GM18873 (cell line): ENCODE measurements around the gene RTN3.
"Not testable (repeated sequence)": the region's sequence is repeated elsewhere in the genome, so short reads cannot be mapped to it uniquely, and the experiment has no call there.

Source experiments
- ATAC-seq: cut with Tn5 transposase; IDR thresholded peaks from one replicate; pipeline ENCODE4 v1.9.1; 2021; ENCODE audit warnings: mild to moderate bottlenecking, moderate library complexity, moderate number of reproducible peaks; ENCODE audit not compliant: unreplicated experiment, low FRiP score

RTN3 gene

GRCh38 chr11:63680834-63681320 is 423 bp upstream of the RTN3 start:
- ATAC-seq: no peak

- ATAC-seq: peak; percentile 8
These were observed 1.0 kb downstream of the RTN3 start for GRCh38 chr11:63682066-63683021.

- no peak for ATAC-seq
These were observed 2.1 kb downstream of the RTN3 start for GRCh38 chr11:63683133-63683991.

- ATAC-seq: not testable (repeated sequence)
These were observed 3.9 kb downstream of the RTN3 start for GRCh38 chr11:63685158-63685721.

GRCh38 chr11:63686926-63687325 is 5.6 kb downstream of the RTN3 start:
- ATAC-seq: no peak

GRCh38 chr11:63687845-63688244 is 6.5 kb downstream of the RTN3 start:
- ATAC-seq: no peak

- no peak for ATAC-seq
These were observed 13.3 kb downstream of the RTN3 start for GRCh38 chr11:63694596-63694995.

GRCh38 chr11:63698976-63699733 is 17.9 kb downstream of the RTN3 start:
- ATAC-seq: no peak

- no peak for ATAC-seq
These were observed 18.6 kb downstream of the RTN3 start for GRCh38 chr11:63699896-63700295.

- ATAC-seq: no peak
These were observed 24.2 kb downstream of the RTN3 start for GRCh38 chr11:63705526-63705925.

- ATAC-seq: no peak
These were observed 27.5 kb downstream of the RTN3 start for GRCh38 chr11:63708764-63709163.

- ATAC-seq: no peak
These were observed 28.1 kb downstream of the RTN3 start for GRCh38 chr11:63709336-63709884.

- ATAC-seq: no peak
These were observed 29.3 kb downstream of the RTN3 start for GRCh38 chr11:63710476-63711217.

GRCh38 chr11:63711838-63712237 is 30.5 kb downstream of the RTN3 start:
- ATAC-seq: no peak

GRCh38 chr11:63713766-63714165 is 32.5 kb downstream of the RTN3 start:
- no peak for ATAC-seq

- ATAC-seq: no peak
These were observed 34.7 kb downstream of the RTN3 start for GRCh38 chr11:63716046-63716445.

- no peak for ATAC-seq
These were observed 37.7 kb downstream of the RTN3 start for GRCh38 chr11:63719001-63719400.

- ATAC-seq: no peak
These were observed 38.7 kb downstream of the RTN3 start for GRCh38 chr11:63719987-63720386.

- ATAC-seq: no peak
These were observed 39.3 kb downstream of the RTN3 start for GRCh38 chr11:63720611-63721010.
